ENCODE measurements around the gene TM7SF2. TPM values are rescaled to one million over a fixed set of nuclear protein-coding genes. Genes with fewer than 3 reads are reported as not detected.

TM7SF2 gene
- total and polyA plus RNA-seq, 10 donors: 8.9 to 29.7 (median 14.3) TPM

- no peaks in the 10 kb centered on the region for H3K9me3 ChIP-seq
- no peak for TF ChIP-seq POLR2AphosphoS5 (IDR thresholded peaks at IDR 0.05)
- no peak for TF ChIP-seq POLR2A (IDR thresholded peaks at IDR 0.05)
- TF ChIP-seq, protein P1, sequence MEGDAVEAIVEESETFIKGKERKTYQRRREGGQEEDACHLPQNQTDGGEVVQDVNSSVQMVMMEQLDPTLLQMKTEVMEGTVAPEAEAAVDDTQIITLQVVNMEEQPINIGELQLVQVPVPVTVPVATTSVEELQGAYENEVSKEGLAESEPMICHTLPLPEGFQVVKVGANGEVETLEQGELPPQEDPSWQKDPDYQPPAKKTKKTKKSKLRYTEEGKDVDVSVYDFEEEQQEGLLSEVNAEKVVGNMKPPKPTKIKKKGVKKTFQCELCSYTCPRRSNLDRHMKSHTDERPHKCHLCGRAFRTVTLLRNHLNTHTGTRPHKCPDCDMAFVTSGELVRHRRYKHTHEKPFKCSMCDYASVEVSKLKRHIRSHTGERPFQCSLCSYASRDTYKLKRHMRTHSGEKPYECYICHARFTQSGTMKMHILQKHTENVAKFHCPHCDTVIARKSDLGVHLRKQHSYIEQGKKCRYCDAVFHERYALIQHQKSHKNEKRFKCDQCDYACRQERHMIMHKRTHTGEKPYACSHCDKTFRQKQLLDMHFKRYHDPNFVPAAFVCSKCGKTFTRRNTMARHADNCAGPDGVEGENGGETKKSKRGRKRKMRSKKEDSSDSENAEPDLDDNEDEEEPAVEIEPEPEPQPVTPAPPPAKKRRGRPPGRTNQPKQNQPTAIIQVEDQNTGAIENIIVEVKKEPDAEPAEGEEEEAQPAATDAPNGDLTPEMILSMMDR (IDR thresholded peaks at IDR 0.05 in 8 of 11, conservative IDR thresholded peaks at IDR 0.05 in 3 of 11): no peak
- no peaks in the 10 kb centered on the region for H3K27me3 ChIP-seq (replicated peaks in 1 of 7)
- H3K36me3 ChIP-seq: peaks cover 0 to 35% (median 0%) of the 10 kb centered on the region in 6 donors
- H3K4me1 ChIP-seq: peaks cover 4 to 34% (median 9%) of the 10 kb centered on the region in 6 donors
- intact Hi-C loops (cut with DNase I; ENCODE audit: low total_unique reads): no loop called here
- 90 to 92% (median 91%) methylated on average over 9 of the region's 9 CpGs for whole genome bisulfite sequencing, 5 donors
- H3K4me3 ChIP-seq: no peak overlapping the region
- no peak for DNase-seq
- peak overlapping the region in 1 of 8 donors; percentile 3 for H3K27ac ChIP-seq
Measured at GRCh38 chr11:65078786-65079342, 32.8 kb upstream of the TM7SF2 start.

DNA sequence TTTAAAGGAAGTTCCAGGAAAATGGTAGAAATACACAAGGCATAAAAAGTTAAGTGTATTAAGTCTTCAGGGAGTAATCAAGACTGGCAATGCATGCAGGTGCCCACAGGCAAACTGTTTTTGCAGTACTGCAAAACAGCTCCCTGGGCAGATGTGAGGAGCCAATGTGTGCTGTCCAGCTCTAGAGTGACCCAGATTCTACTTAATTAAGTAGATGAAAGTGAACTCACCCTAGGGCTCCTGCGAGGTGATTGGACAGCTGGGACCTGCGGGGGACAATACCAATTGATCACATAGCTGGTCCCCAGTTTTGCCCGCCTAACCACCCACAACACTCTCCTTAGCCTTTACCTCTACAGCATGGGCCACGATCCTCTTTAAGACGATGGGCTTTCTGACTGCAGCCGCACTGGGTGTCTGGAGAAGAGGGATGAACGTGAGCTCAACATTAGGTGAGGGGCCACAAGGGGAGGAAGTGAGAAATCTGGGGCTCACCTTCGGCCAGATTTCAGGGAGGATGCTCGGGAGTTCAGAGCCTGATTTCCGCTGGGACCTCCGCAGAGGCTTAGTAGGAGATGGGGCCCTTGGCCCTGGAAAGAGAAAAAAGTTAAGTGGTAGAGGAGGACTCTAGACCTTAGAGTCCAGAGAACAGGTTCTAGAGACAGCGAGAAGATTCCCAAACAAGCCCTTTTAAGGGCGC lies 28.4 kb upstream of the TM7SF2 start:
- TF ChIP-seq POLR2AphosphoS5 (IDR thresholded peaks at IDR 0.05) (no peak), POLR2A (IDR thresholded peaks at IDR 0.05) (no peak)
- TF ChIP-seq, protein P1 (IDR thresholded peaks at IDR 0.05 in 8 of 11, conservative IDR thresholded peaks at IDR 0.05 in 3 of 11): no peak
- Histone ChIP-seq H3K4me3 (peak overlapping the region; percentile 40 to 89 (median 74)), H3K4me1 (peaks cover 16 to 51% (median 26%) of the 10 kb centered on the region in 6 donors), H3K27me3 (replicated peaks in 1 of 7) (no peaks in the 10 kb centered on the region), H3K27ac (peak overlapping the region; percentile 91 to 98 (median 94)), H3K36me3 (peaks cover 0 to 52% (median 29%) of the 10 kb centered on the region in 6 donors), H3K9me3 (no peaks in the 10 kb centered on the region)
- intact Hi-C loops (cut with DNase I; ENCODE audit: low total_unique reads): no loop called here
- no peak for DNase-seq
- 4 to 12% (median 7%) methylated on average over 13 of the region's 13 CpGs for WGBS, 5 donors

DNA sequence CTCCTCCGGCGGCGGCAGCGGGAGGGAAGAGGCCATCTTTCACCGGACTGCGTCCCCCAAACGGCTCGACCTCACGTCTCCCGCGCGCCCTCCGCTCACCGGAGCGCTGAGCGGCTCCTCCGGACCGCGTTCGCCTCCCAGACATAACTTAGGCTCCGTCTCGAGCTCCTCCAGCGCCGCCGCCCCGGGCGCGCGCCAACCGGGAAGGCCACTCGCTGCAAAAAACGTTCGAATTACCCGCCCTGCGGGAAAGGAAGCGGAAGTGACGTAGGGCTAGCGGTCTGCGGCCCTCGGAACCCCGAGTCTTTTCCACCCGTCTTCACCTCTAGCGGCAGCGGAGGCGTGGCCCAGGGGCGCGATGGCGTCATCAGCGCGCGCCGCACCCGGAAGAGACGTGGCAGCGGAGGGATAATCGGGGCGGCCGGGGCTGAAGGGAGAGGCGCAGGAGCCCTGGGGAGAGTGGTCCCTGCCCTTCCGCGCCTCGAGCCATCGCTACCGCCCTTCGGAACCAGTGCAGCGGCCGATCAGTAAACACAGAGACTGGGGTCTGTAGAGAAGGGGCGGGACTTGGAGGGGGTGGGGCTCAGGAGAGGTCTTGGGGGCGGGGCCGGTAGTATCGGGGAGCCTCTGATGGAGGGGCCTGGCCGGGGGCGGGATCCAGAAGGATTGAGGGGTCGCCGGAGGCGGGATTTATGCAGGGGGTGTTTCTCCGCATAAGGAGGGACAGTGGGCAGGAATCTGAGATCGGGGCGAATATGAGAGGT lies 27.7 kb upstream of the TM7SF2 start, which contains the start of the genes CDCA5 and ZFPL1:
Gene CDCA5, minus strand, starts transcription at position 207 of the 764 bp plus-strand sequence. Its CDS starts 62 bp downstream, at position 145.
Gene ZFPL1, plus strand, starts transcription at position 389 of the 764 bp plus-strand sequence. CDS start 477 bp downstream, outside the sequence.
- DNase-seq: peak; percentile 98
- 0 to 1% (median 0%) methylated on average over 68 to 79 of the region's 79 CpGs for WGBS, 5 donors
- peak within 1 kb of the TSS; percentile 91 to 98 (median 94) for H3K27ac ChIP-seq
- intact Hi-C loops (cut with DNase I; ENCODE audit: low total_unique reads): no loop called here
- H3K27me3 ChIP-seq (replicated peaks in 1 of 7): no peaks in the 10 kb centered on the region
- H3K4me3 ChIP-seq: peak within 1 kb of the TSS; percentile 40 to 89 (median 74)
- TF ChIP-seq POLR2A (IDR thresholded peaks at IDR 0.05) (peak in 2 of 3 donors; percentile 67 to 94), POLR2AphosphoS5 (IDR thresholded peaks at IDR 0.05) (peak; percentile 97 to 99 (median 97))
- TF ChIP-seq, protein P1 (IDR thresholded peaks at IDR 0.05 in 8 of 11, conservative IDR thresholded peaks at IDR 0.05 in 3 of 11): peak in 5 of 11 experiments; percentile 13 to 45 (median 34)
- H3K36me3 ChIP-seq: peaks cover 0 to 57% (median 35%) of the 10 kb centered on the region in 6 donors
- peaks cover 16 to 48% (median 26%) of the 10 kb centered on the region in 6 donors for H3K4me1 ChIP-seq
- no peaks in the 10 kb centered on the region for H3K9me3 ChIP-seq

All from spleen (tissue), 11 donors.